PFSK-1 (cell line): ENCODE data around the gene PSMB7.

Experiments
- POLR2AphosphoS5 ChIP-seq: IDR thresholded peaks from 2 replicates; pipeline ENCODE4 v1.6.1; 2012; ENCODE audit warnings: low read depth, mild to moderate bottlenecking, control low read depth, low read length, moderate library complexity
- TF ChIP-seq, protein P1 (sequence below), 2 experiments: IDR thresholded peaks; 2 replicates each; pipeline versions ENCODE4 v1.6.1 to v1.8.0; 2011 to 2012; ENCODE audit warnings: low read depth in 2 of 2, low read length in 2 of 2, control low read depth in 1 of 2, inconsistent platforms in 1 of 2, mild to moderate bottlenecking in 1 of 2, moderate library complexity in 1 of 2; ENCODE audit not compliant: insufficient read depth in 1 of 2

DNA sequence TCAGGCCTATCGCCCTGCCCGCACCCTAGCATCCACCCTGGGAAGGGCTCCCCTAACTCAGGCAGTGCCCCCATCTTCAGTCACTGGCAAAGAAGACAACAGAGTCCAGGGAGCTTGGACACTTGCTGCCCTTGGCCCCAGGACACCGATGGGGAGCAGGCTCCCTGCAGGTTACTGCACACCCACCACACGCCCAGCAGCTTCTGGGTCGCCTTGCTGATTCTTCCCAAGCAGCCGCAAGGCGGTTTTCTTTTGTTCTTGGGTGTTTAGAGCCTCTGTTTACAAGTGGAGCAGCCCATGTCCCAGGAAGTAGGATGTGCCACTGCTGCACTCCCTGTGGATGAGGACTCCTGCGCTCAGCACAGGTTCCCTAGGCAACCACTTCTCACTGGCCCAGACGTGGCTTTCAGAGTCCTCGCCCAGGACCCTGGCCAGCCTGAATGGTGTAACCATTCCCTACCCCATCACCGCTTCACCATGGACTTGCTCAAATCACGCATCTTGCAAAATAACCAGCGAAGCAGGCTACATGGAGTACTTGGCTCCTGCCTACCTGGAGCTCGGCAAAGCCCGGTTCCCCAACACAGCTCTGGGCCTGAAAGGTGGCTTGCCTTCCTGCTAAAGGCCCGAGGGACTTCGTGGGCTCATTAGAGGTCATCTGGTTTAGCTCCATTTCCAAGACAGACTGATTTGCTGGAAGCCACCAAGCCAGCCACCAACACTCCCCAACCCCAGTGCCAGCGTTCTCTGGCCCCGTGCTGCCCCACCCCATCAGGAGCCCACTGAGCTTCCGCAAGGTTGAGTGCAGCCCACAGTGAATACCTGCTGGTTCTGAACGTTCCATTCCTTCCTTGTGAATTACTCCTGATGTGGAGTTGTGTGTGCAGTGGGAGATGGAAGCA, 60.0 kb downstream of the PSMB7 start:
- TF ChIP-seq POLR2AphosphoS5, result no peak
- TF ChIP-seq, protein P1, sequence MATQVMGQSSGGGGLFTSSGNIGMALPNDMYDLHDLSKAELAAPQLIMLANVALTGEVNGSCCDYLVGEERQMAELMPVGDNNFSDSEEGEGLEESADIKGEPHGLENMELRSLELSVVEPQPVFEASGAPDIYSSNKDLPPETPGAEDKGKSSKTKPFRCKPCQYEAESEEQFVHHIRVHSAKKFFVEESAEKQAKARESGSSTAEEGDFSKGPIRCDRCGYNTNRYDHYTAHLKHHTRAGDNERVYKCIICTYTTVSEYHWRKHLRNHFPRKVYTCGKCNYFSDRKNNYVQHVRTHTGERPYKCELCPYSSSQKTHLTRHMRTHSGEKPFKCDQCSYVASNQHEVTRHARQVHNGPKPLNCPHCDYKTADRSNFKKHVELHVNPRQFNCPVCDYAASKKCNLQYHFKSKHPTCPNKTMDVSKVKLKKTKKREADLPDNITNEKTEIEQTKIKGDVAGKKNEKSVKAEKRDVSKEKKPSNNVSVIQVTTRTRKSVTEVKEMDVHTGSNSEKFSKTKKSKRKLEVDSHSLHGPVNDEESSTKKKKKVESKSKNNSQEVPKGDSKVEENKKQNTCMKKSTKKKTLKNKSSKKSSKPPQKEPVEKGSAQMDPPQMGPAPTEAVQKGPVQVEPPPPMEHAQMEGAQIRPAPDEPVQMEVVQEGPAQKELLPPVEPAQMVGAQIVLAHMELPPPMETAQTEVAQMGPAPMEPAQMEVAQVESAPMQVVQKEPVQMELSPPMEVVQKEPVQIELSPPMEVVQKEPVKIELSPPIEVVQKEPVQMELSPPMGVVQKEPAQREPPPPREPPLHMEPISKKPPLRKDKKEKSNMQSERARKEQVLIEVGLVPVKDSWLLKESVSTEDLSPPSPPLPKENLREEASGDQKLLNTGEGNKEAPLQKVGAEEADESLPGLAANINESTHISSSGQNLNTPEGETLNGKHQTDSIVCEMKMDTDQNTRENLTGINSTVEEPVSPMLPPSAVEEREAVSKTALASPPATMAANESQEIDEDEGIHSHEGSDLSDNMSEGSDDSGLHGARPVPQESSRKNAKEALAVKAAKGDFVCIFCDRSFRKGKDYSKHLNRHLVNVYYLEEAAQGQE (IDR thresholded peaks at IDR 0.05; ENCODE audit: insufficient read depth in 1 of 2, low read depth in 2 of 2, low read length in 2 of 2), result no peak
